Measurements from ENCODE around the gene TGM5. TPM values are rescaled to one million over a fixed set of nuclear protein-coding genes. Genes with fewer than 3 reads are reported as not detected.

TGM5 gene
- total RNA-seq, 6 experiments from 2014 or later: not detected

DNA sequence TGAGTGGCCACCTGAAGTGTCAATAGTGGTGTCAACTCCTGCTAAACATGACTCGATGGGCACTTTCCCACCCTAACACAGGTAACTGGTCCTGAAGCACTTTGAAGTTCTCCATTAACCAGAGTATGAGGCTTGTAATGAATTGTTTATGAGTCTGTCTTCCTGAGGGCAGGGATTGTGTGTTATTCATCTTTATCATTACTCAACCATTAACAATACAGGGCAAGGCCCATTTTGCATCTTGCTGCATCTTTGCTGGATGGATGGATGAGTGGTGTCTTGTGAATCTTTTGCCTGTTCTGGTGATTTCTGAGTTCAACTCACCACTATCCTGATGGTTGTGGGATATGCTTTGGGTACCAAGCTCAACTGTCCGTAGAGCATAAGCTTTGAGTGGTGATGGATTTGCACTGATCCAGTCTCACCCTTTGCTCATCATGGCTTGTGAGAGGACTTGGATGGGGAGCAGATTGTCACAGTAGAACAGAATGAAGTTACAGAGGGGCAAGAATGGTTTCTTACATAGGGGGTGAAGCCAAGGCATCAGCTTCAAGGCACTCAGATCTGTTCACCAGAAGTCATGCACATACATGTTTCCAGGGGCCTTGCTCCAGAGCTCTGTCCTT, 23.6 kb downstream of the TGM5 start:
- Mint-ChIP-seq H3K27me3 (ENCODE audit: insufficient read depth) (peaks cover 53% of the 10 kb centered on the region), H3K36me3 (ENCODE audit: low read depth) (no peaks in the 10 kb centered on the region), H3K4me3 (no peak overlapping the region), H3K4me1 (ENCODE audit: low read depth) (no peaks in the 10 kb centered on the region), H3K27ac (no peak overlapping the region), H3K9me3 (no peaks in the 10 kb centered on the region)
- no peak for DNase-seq
- no peak for TF ChIP-seq CTCF (IDR thresholded peaks at IDR 0.05)

- Mint-ChIP-seq H3K9me3 (no peaks in the 10 kb centered on the region), H3K27me3 (ENCODE audit: insufficient read depth) (peaks cover 55% of the 10 kb centered on the region), H3K36me3 (ENCODE audit: low read depth) (no peaks in the 10 kb centered on the region), H3K27ac (no peak overlapping the region), H3K4me1 (ENCODE audit: low read depth) (no peaks in the 10 kb centered on the region), H3K4me3 (no peak overlapping the region)
- TF ChIP-seq CTCF (IDR thresholded peaks at IDR 0.05): no peak
- no peak for DNase-seq
Observed at GRCh38 chr15:43242616-43243015, 24.1 kb downstream of the TGM5 start.

DNA sequence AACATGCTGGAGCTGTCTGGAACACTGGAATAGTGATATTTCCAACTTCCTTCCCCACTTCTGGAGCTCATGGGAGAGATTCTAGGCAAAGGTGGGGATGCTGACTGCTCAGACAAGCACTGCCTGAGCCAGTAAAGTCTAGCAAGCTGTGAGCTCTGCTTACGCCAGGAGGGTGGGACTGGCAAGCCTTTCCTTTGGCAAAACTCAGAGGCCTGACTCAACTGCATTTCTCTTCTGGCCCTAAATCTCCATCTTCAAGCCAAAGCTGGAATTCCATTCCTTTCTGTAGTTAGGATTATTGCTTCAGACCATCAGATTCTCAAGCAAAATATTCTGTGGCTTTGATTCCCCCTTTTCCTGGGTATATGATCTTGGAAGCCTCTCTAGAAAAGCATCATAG, 25.6 kb downstream of the TGM5 start:
- TF ChIP-seq CTCF (IDR thresholded peaks at IDR 0.05): no peak
- Mint-ChIP-seq H3K36me3 (ENCODE audit: low read depth) (no peaks in the 10 kb centered on the region), H3K4me3 (no peak overlapping the region), H3K9me3 (no peaks in the 10 kb centered on the region), H3K27ac (no peak overlapping the region), H3K4me1 (ENCODE audit: low read depth) (no peaks in the 10 kb centered on the region), H3K27me3 (ENCODE audit: insufficient read depth) (peaks cover 45% of the 10 kb centered on the region)
- no peak for DNase-seq

GRCh38 chr15:43239732-43240491, 26.8 kb downstream of the TGM5 start:
- TF ChIP-seq CTCF (IDR thresholded peaks at IDR 0.05): no peak
- no peaks in the 10 kb centered on the region for H3K4me1 Mint-ChIP-seq (ENCODE audit: low read depth)
- no peak overlapping the region for H3K4me3 Mint-ChIP-seq
- H3K27ac Mint-ChIP-seq: no peak overlapping the region
- no peaks in the 10 kb centered on the region for H3K9me3 Mint-ChIP-seq
- peaks cover 48% of the 10 kb centered on the region for H3K27me3 Mint-ChIP-seq (ENCODE audit: insufficient read depth)
- DNase-seq: no peak
- no peaks in the 10 kb centered on the region for H3K36me3 Mint-ChIP-seq (ENCODE audit: low read depth)

DNA sequence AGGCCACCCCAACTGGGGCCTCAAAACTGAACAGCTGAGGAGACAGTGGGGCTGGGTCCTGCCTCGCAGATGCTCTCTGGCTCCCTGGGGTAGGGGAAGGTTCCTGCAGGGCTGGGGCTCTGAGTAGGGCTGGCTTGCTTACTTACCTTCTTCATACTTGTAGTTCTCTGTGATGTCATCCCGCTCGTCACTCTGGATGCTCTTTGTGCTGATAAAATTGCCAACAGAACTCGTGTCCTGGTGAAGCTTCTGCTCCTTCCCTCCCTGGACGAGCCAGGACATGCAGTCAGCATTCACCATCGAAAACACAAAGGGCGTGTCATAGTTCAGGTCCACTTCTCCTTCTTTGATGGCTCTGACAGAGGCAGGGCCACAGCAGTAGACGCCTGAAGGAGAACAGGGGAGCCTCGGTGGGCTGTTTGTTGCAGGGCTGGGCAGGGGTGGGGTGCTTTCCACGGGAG, 28.0 kb downstream of the TGM5 start:
- no peak for DNase-seq
- no peaks in the 10 kb centered on the region for H3K36me3 Mint-ChIP-seq (ENCODE audit: low read depth)
- H3K4me1 Mint-ChIP-seq (ENCODE audit: low read depth): no peaks in the 10 kb centered on the region
- TF ChIP-seq CTCF (IDR thresholded peaks at IDR 0.05): no peak
- H3K9me3 Mint-ChIP-seq: no peaks in the 10 kb centered on the region
- no peak overlapping the region for H3K27ac Mint-ChIP-seq
- no peak overlapping the region for H3K4me3 Mint-ChIP-seq
- peaks cover 43% of the 10 kb centered on the region for H3K27me3 Mint-ChIP-seq (ENCODE audit: insufficient read depth)
